Adrenal gland (tissue), 5 donors: ENCODE data around the gene REPS2.

Experiments
- CTCF ChIP-seq, 6 experiments: fragments of 450-650 bp in 4 of 6; fragments of 200-600 bp in 2 of 6; sonication (generic) in 1 of 6; IDR thresholded peaks; 1 replicate in 5 of 6; 2 replicates in 1 of 6; pipeline versions ENCODE4 v1.5.1 to v1.8.0; 2016 to 2021; ENCODE audit warnings: antibody characterized with exemption in 6 of 6, mild to moderate bottlenecking in 2 of 6, moderate library complexity in 1 of 6
- POLR2A ChIP-seq, 2 donors: fragments of 450-650 bp; IDR thresholded peaks; one replicate each; pipeline ENCODE4 v1.6.1; 2017; ENCODE audit warnings: antibody characterized with exemption in 2 of 2, mild to moderate bottlenecking in 2 of 2, moderate library complexity in 1 of 2
- donor health status: DM: no; HTN: no; CAD: no.

GRCh38 chrX:17038681-17039161, 92.3 kb downstream of the REPS2 start:
- TF ChIP-seq POLR2A (IDR thresholded peaks at IDR 0.05) (no peak), CTCF (IDR thresholded peaks at IDR 0.05) (no peak)
